Measurements from ENCODE around the gene ZNF438. TPM values are rescaled to one million over a fixed set of nuclear protein-coding genes. Genes with fewer than 3 reads are reported as not detected.

ZNF438 gene
- total and polyA plus RNA-seq, 2 of the 8 experiments (the other 6 are each of a cell fraction or from before 2014, with no cell fraction given), result 0.95 to 1.7 TPM

GRCh38 chr10:30803892-30804322 lies 227.8 kb downstream of the ZNF438 start (continued):
- TF ChIP-seq CHD7 (IDR thresholded peaks at IDR 0.05; ENCODE audit: insufficient replicate concordance, low read length), result no peak
- no peak for TF ChIP-seq CREB1 (IDR thresholded peaks at IDR 0.05)
- no peak for TF ChIP-seq CTBP2 (IDR thresholded peaks at IDR 0.05; ENCODE audit: borderline replicate concordance, insufficient read depth, insufficient read length, low read length)
- no peak for TF ChIP-seq TBP (IDR thresholded peaks at IDR 0.05; ENCODE audit: low read depth, low read length)
- TF ChIP-seq RNF2 (IDR thresholded peaks at IDR 0.05; ENCODE audit: borderline replicate concordance, low read depth, low read length, missing control alignments, poor library complexity, severe bottlenecking), result no peak
- no peak for TF ChIP-seq TCF12 (IDR thresholded peaks at IDR 0.05; ENCODE audit: low read depth, low read length)
- no peak for TF ChIP-seq POLR2A (IDR thresholded peaks at IDR 0.05; ENCODE audit: control extremely low read depth in 1 of 2, low read depth in 2 of 2, low read length in 2 of 2)
- TF ChIP-seq RBBP5 (IDR thresholded peaks at IDR 0.05; ENCODE audit: borderline replicate concordance, low read depth, low read length), result no peak
- TF ChIP-seq MAFK (IDR thresholded peaks at IDR 0.05; ENCODE audit: low read depth, low read length), result no peak
- TF ChIP-seq CEBPB (IDR thresholded peaks at IDR 0.05; ENCODE audit: low read depth, low read length), result no peak
- no peak for TF ChIP-seq E2F6 (IDR thresholded peaks at IDR 0.05)
- TF ChIP-seq RFX5 (IDR thresholded peaks at IDR 0.05; ENCODE audit: borderline replicate concordance, low read depth, low read length), result no peak
